ENCODE results near the gene MYH10.

Gene MYH10

GRCh38 chr17:8477715-8478441, 152.6 kb downstream of the MYH10 start:
- ATAC-seq (ENCODE audit: low read depth) (no peak), DNase-seq (ENCODE audit: low spot score) (no peak)
- H3K4me1 ChIP-seq (ENCODE audit: insufficient read depth, poor library complexity, severe bottlenecking), result no peaks in the 10 kb centered on the region
- no peak overlapping the region for H3K27ac ChIP-seq (ENCODE audit: poor library complexity, severe bottlenecking)
- H3K27me3 ChIP-seq (ENCODE audit: insufficient read depth, poor library complexity, severe bottlenecking), result no peaks in the 10 kb centered on the region
- TF ChIP-seq CTCF (IDR thresholded peaks at IDR 0.05; ENCODE audit: poor library complexity, severe bottlenecking), result no peak
- no peaks in the 10 kb centered on the region for H3K9me3 ChIP-seq (ENCODE audit: severe bottlenecking)
- no peak overlapping the region for H3K4me3 ChIP-seq (ENCODE audit: severe bottlenecking)
- H3K36me3 ChIP-seq (ENCODE audit: low read depth), result peaks cover 82% of the 10 kb centered on the region

- peaks cover 75% of the 10 kb centered on the region for H3K36me3 ChIP-seq (ENCODE audit: low read depth)
- no peaks in the 10 kb centered on the region for H3K9me3 ChIP-seq (ENCODE audit: severe bottlenecking)
- no peak overlapping the region for H3K27ac ChIP-seq (ENCODE audit: poor library complexity, severe bottlenecking)
- H3K27me3 ChIP-seq (ENCODE audit: insufficient read depth, poor library complexity, severe bottlenecking), result no peaks in the 10 kb centered on the region
- DNase-seq (ENCODE audit: low spot score) (no peak), ATAC-seq (ENCODE audit: low read depth) (no peak)
- no peak overlapping the region for H3K4me3 ChIP-seq (ENCODE audit: severe bottlenecking)
- no peak for TF ChIP-seq CTCF (IDR thresholded peaks at IDR 0.05; ENCODE audit: poor library complexity, severe bottlenecking)
- no peaks in the 10 kb centered on the region for H3K4me1 ChIP-seq (ENCODE audit: insufficient read depth, poor library complexity, severe bottlenecking)
Measured at GRCh38 chr17:8477171-8477570, 153.4 kb downstream of the MYH10 start.

- DNase-seq (ENCODE audit: low spot score), result no peak
- Histone ChIP-seq H3K27me3 (ENCODE audit: insufficient read depth, poor library complexity, severe bottlenecking) (no peaks in the 10 kb centered on the region), H3K4me1 (ENCODE audit: insufficient read depth, poor library complexity, severe bottlenecking) (no peaks in the 10 kb centered on the region), H3K9me3 (ENCODE audit: severe bottlenecking) (no peaks in the 10 kb centered on the region), H3K36me3 (ENCODE audit: low read depth) (peaks cover 71% of the 10 kb centered on the region), H3K4me3 (ENCODE audit: severe bottlenecking) (no peak overlapping the region), H3K27ac (ENCODE audit: poor library complexity, severe bottlenecking) (no peak overlapping the region)
- TF ChIP-seq CTCF (IDR thresholded peaks at IDR 0.05; ENCODE audit: poor library complexity, severe bottlenecking), result no peak
- ATAC-seq (ENCODE audit: low read depth), result no peak
Measured at GRCh38 chr17:8476741-8477140, 153.8 kb downstream of the MYH10 start.

GRCh38 chr17:8475781-8476180, 154.7 kb downstream of the MYH10 start:
- H3K4me3 ChIP-seq (ENCODE audit: severe bottlenecking), result no peak overlapping the region
- H3K4me1 ChIP-seq (ENCODE audit: insufficient read depth, poor library complexity, severe bottlenecking), result no peaks in the 10 kb centered on the region
- no peak overlapping the region for H3K27ac ChIP-seq (ENCODE audit: poor library complexity, severe bottlenecking)
- TF ChIP-seq CTCF (IDR thresholded peaks at IDR 0.05; ENCODE audit: poor library complexity, severe bottlenecking), result no peak
- DNase-seq (ENCODE audit: low spot score), result no peak
- no peak for ATAC-seq (ENCODE audit: low read depth)
- H3K9me3 ChIP-seq (ENCODE audit: severe bottlenecking), result no peaks in the 10 kb centered on the region
- peaks cover 69% of the 10 kb centered on the region for H3K36me3 ChIP-seq (ENCODE audit: low read depth)
- H3K27me3 ChIP-seq (ENCODE audit: insufficient read depth, poor library complexity, severe bottlenecking), result no peaks in the 10 kb centered on the region

GRCh38 chr17:8475227-8475626, 155.3 kb downstream of the MYH10 start:
- no peaks in the 10 kb centered on the region for H3K4me1 ChIP-seq (ENCODE audit: insufficient read depth, poor library complexity, severe bottlenecking)
- peaks cover 69% of the 10 kb centered on the region for H3K36me3 ChIP-seq (ENCODE audit: low read depth)
- no peaks in the 10 kb centered on the region for H3K9me3 ChIP-seq (ENCODE audit: severe bottlenecking)
- no peak overlapping the region for H3K27ac ChIP-seq (ENCODE audit: poor library complexity, severe bottlenecking)
- no peak overlapping the region for H3K4me3 ChIP-seq (ENCODE audit: severe bottlenecking)
- DNase-seq (ENCODE audit: low spot score) (no peak), ATAC-seq (ENCODE audit: low read depth) (no peak)
- no peak for TF ChIP-seq CTCF (IDR thresholded peaks at IDR 0.05; ENCODE audit: poor library complexity, severe bottlenecking)
- H3K27me3 ChIP-seq (ENCODE audit: insufficient read depth, poor library complexity, severe bottlenecking), result no peaks in the 10 kb centered on the region

All from RWPE2 (cell line).